GM21717 (cell line): Measurements from ENCODE around the gene LRRTM2.
"Not testable (repeated sequence)": the region's sequence is repeated elsewhere in the genome, so short reads cannot be mapped to it uniquely, and the experiment has no call there.

Experiments used
- ATAC-seq: cut with Tn5 transposase; IDR thresholded peaks from one replicate; pipeline ENCODE4 v1.9.1; 2021; ENCODE audit warnings: mild to moderate bottlenecking, moderate library complexity; ENCODE audit not compliant: unreplicated experiment

Gene LRRTM2

DNA sequence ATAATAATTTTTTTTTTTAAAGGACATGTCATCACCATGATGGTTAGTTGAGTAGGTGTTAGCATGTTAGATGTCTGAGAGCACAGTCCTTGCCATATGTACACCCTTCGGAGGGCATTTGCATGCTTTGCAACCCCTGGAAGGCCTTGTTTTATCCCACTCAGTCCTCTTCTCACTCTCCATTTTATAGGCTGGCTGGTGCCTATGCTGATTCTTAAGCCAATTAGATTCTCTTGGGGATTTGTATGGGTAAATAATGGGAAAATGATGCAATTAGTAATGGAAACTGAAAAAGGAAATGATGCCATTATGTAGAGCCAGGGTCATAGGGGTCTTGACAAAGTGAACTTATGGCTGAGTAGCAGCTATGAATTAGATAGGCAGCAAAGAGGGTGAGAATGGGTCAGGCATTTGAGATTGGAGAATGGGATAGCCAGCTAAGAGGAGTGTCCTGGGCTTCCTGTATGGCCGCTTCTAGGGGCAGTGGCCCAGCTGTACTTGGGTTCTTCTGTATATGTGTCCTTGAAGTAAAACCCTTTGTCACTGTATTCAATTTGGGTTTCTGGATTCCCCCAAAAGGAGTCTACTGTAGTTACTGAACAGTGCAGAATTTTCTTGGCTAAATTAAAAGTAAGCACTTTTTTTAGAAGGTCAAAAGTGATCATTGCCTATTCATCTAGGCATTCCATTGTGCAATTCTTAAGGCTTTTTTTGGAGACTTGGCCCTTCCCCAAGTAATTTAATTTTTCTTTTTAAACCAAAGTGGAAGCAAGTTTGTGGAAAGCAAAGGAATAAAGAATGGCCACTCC, 31.6 kb downstream of the LRRTM2 start:
- ATAC-seq, result no peak

DNA sequence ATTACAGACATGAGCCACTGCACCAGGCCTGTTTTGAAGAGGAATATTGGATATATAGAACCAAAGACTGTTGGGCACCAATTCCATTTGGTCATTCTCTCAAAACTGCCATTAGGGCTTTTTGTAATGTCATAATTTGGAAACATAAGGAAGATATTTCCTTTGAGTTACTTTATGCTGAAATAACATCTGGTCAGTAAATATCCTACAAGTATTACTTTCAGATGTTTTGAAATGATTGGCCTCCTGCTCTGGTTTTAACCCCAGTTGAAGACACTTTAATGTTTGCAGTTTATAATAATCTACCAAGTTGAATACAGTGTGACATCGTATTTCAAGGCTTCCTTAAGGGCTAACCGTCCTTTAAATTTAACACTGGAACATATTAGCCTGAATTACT, 33.6 kb downstream of the LRRTM2 start:
- ATAC-seq, result no peak

DNA sequence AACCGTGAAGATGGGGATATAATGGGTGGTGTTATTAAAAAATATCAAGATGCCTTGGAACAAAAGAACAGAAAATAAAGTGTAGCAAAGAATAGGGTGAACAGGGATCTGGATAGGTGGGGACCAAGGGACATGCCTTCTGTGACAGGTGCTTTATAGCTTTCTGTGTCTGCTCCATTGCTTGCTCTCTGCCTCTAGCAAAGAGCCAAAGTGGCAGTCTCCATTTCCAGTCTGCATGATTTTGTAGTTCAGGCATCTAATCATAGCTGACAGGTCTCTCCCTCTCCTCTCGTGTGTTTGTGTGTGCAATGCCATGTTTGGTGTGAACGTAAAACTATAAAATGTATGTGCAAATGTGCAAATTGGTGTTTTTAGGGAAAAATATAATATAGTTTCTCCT, 35.0 kb downstream of the LRRTM2 start:
- ATAC-seq, result no peak

DNA sequence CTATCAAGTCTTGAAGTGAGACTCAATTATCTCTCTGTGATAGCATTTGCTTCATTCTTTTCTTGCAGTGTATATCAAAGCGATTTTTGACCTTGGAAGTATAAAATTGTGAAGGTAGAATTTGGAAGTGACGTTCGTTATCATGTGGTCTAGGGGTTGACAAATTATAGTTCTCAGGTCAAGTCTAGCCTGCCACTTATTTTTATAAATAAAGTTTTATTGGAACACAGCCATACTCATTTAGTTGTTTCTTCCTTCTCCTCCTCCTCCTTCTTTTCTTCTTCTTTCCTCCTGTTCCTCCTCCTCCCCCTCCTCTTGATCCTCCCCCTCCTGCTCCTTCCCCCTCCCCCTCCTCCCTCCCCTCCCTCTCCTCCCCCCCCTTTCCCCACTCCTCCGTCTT, 38.0 kb downstream of the LRRTM2 start:
- no peak for ATAC-seq

DNA sequence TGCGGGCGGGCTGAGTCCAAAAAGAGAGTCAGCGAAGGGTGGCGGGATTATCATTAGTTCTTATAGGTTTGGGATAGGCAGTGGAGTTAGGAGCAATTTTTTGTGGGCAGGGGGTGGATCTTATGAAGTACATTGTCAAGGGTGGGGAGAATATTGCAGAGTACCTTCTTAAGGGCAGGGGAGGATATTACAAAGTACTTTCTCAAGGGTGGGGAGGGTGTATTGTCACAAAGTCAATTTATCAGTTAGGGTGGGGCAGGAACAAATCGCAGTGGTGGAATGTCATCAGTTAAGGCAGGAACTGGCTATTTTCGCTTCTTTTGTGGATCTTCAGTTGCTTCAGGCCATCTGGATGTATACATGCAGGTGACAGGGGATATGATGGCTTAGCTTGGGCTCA, 40.3 kb downstream of the LRRTM2 start:
- not testable (repeated sequence) for ATAC-seq

DNA sequence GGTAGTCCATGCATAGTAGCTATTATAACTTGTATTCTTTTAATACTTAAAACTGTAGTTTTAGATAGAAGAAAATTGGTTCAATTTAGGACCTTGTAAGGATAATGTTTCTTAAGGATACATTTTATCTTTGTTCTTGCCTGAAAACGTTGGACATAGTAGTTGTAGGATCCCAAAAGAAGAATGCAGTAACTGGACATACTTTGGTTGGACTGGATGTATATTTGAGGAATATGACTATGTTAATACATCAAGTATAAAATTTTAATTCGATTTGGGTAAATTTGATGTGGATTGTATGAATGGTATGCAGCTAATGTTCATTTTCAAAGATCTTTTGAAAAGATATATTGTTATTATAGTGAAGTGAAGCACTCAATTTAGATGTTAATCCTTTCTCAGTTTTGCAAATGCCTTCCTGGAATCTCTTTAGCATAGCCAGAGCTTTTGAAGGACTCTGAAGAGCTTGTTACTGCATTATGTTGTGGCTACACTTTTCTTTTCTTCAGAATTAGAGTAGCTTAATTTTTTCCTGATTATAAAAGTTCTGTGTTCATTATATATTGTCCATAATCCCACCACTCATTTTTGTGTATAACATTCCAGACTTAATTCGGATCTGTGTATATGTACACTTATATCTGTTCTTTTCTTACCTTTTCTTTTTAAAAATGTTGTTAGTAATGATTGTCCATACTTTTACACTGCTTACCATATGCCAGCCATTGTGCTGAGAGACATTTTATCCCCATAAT, 41.2 kb downstream of the LRRTM2 start:
- ATAC-seq, result no peak

DNA sequence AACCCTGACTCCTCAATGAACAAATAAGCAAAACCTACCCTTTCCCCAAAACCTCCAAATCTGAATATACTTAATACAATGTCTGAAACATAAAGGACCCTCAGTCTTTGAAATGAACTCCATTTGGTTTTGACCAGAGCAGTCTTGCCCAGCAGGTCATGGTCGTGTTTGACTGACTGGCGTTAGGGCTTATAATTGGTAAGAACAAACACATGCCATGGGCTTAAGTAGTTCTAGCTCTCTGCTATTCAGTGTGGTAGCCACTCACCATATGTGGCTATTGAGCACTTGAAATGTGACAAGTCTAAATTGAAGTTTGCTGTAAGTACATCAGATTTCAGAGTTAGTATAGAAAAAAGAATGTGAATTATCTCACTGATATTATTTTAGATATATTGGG, 42.1 kb downstream of the LRRTM2 start:
- ATAC-seq, result no peak

DNA sequence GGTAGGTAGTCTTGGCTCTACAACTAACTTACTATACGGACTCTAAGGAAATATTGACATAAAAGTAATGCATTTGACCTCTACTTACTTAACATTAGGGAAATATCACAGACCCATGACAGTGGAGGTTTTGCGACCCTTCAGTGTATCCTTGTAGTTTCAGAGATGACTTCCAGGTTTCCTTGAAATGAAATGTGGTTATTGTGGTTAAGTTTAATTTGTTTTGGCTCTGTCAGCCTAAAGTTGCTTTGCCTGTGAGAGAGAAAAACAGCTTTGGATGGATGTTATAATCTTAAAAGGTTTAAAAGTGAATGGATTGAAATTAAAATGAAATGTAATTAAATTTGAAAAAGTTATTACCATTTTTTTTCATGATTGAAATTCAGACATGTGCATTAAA, 42.9 kb downstream of the LRRTM2 start:
- no peak for ATAC-seq

DNA sequence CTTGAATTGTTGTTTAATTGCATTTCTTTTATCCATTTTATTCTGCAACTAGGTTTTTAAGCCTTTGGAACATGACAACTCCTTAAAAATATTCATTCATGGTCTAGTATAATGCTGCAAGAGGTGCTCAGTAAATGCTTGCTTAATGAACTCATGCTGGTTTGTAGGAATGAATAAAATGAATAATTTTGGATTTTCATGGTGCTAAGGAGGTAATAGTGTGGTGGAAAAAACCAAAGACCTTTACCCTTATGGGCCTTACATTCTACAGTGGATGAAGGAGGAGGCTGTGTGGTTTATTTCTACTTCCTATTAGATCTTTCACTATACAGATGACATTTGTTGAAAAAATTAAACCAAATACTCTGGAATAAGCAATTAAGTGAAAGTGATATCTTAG, 43.4 kb downstream of the LRRTM2 start:
- no peak for ATAC-seq

DNA sequence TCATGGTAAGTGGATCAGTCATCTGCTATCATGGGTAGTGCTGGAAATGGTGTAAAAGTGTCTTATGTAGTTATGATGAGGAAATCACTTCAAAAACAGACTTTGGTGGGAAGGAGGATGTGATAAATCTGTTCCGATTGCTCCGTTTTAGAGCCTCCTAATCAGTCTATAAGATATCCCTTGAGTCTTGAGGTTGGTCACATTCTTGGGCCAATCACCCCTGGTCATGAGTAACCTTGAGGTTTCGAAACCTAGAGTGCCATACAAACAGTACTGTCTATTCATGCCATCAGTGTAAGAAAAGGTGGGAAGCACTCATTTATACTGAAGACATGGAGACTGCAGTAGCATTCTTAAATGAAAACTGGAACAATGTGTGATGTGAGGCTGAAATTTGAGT, 45.8 kb downstream of the LRRTM2 start:
- no peak for ATAC-seq

DNA sequence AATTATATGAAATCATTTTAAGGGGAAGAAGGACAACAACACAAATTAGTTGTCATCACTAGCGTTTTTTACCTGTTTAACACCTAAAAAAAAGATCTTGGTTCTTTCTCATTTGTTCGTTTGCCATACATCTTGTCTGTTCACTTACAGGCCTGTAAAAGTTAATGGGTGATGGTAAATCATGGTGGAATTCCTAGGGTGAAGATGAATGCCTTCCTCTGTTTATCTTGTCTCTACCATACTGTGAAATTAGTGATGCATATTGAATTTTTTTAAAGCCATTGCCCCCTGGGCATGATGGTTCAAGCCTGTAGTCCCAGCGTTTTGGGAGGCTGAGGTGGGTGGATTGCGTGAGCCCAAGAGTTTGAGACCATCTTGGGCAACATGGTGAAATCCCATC, 46.6 kb downstream of the LRRTM2 start:
- no peak for ATAC-seq

DNA sequence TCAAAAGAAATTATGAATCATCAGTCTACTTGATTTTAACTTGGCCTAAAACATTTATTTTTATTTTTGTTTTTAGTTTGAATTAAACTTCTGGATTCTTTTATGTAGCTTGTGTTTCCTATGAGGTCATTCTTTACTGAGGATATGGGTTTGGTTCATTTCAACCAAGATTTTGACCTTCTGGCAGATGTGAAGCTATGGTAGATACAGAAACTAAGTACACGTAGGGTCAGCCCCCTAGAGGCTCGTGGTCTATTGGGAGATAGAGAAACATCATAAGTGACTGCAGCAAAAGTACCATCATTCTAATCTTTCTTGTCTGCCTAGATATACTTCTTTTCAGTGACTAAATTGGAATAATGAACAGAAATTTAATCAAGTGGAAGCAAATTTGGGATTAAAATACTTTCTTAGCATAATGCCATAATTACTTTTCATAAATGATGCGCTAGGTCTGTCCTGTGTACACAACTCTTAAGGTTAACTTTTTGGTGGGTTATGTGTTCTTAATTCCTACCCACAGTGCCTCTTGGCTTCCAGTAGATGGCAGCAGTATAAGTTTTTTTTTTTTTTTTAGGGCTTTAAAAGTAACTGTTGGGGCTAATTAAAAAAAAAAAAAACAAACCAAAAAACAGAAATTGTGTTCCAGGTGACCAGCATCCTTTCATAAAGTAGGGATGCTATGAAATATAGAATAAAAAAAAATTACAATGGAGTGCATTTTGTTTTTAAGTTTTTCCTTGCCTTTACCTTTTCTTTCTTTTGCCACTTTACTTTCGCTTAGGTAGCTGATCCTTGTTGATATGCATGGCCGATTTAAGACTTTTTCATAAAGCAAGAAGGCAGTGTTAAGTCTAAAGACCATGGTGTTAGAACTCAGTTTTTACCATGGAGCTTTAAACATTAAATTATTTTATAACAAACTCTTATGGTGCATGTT, 49.9 kb downstream of the LRRTM2 start:
- ATAC-seq, result no peak

DNA sequence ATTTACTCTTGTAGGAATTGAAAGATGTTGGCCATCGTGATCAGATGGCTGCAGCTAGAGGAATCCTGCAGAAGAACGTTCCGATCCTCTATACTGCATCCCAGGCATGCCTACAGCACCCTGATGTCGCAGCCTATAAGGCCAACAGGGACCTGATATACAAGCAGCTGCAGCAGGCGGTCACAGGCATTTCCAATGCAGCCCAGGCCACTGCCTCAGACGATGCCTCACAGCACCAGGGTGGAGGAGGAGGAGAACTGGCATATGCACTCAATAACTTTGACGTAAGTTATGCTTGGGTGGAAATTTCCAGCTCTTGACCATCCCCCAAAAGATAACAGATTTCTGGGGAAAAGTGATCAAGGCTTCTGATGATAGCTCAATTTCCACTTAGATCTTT, 50.6 kb downstream of the LRRTM2 start:
- ATAC-seq, result no peak

DNA sequence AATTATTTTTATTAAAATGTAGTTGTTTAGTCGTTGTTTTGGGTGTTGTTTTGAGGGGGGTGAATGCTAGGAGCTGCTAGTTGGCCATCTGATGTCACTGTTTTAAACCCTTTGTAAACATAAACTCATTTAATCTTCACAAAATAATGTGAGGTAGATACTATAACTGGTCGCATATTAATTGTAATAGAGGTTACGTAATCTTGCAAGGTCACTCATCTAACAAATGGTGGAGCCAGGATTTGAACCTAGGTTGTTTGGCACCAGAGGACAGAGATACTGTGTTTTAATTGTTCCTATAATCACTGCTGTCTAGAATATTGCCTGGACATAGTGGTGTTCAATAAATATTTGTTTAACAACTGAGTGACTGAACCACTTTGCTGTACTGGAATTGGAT, 54.4 kb downstream of the LRRTM2 start:
- no peak for ATAC-seq

DNA sequence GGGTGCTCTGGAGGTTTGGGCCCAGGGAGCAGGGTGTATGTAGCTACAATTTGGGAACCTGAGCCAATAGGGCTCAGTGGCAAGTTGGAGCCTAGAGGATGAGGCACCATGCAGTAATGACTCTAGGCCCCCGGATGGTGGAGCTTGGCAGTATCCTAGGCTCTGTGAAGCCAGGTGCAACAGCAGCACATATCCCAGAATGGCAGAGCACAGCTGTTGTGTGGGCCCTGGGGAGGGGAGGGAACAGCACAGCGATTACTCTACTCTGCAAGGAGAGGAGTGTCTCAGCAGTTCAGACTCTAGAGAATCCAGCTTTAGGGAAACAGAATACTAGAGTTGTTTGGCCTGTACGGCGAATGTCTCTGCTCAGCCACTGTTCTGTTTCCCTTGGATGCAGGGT, 56.1 kb downstream of the LRRTM2 start:
- ATAC-seq, result no peak
